Osteoblast (primary cell): ENCODE results near the gene UGGT2. TPM values are rescaled to one million over a fixed set of nuclear protein-coding genes. Genes with fewer than 3 reads are reported as not detected.

ENCODE experiments used
- DNase-seq: peaks from one replicate; pipeline ENCODE4 v3.0.0; 2011; ENCODE audit warnings: low spot score, mixed read lengths; ENCODE audit not compliant: insufficient read length; ENCODE audit errors: missing footprints
- H2AFZ ChIP-seq: 2 replicates; pipeline ENCODE4 v1.6.0; 2011; ENCODE audit warnings: mild to moderate bottlenecking, low read length
- H3K27ac ChIP-seq: 2 replicates; pipeline ENCODE4 v1.5.1; 2011; ENCODE audit warnings: mild to moderate bottlenecking, low read depth, low read length, moderate library complexity
- H3K27me3 ChIP-seq: 2 replicates; pipeline ENCODE4 v1.6.0; 2012; ENCODE audit warnings: mild to moderate bottlenecking, control low read depth, inconsistent platforms, low read length, moderate library complexity; ENCODE audit not compliant: insufficient read depth
- H3K36me3 ChIP-seq: 2 replicates; pipeline ENCODE4 v1.5.1; 2011; ENCODE audit warnings: mild to moderate bottlenecking, low read length, control low read depth, moderate library complexity; ENCODE audit not compliant: insufficient read depth
- H3K4me1 ChIP-seq: 2 replicates; pipeline ENCODE4 v1.5.1; 2011; ENCODE audit warnings: mild to moderate bottlenecking, low read length, control low read depth, moderate library complexity; ENCODE audit not compliant: insufficient read depth
- H3K4me2 ChIP-seq: 2 replicates; pipeline ENCODE4 v1.6.0; 2011; ENCODE audit warnings: mild to moderate bottlenecking, low read length; ENCODE audit not compliant: insufficient read depth
- H3K4me3 ChIP-seq: fragments of 200-600 bp; sonication (generic); 3 replicates; pipeline ENCODE4 v1.5.1; 2012; ENCODE audit warnings: mild to moderate bottlenecking, low read length, inconsistent platforms; ENCODE audit not compliant: insufficient read depth
- H3K79me2 ChIP-seq: 2 replicates; pipeline ENCODE4 v1.6.0; 2012; ENCODE audit warnings: mild to moderate bottlenecking, low read length, control low read depth, inconsistent platforms; ENCODE audit not compliant: insufficient read depth
- H3K9me3 ChIP-seq: 2 replicates; pipeline ENCODE4 v1.5.1; 2011; ENCODE audit warnings: low read depth, low read length, control low read depth
- H4K20me1 ChIP-seq: 2 replicates; pipeline ENCODE4 v1.6.0; 2012; ENCODE audit warnings: mild to moderate bottlenecking, low read length, control low read depth; ENCODE audit not compliant: insufficient read depth
- CTCF ChIP-seq: IDR thresholded peaks from 2 replicates; pipeline ENCODE4 v1.5.1; 2011; ENCODE audit warnings: mild to moderate bottlenecking, low read depth, low read length, moderate library complexity; ENCODE audit errors: extremely low read depth
- total RNA-seq: library from RNA; depleted of rRNA; stranded (reverse); fragments of >200 nt; gene quantifications from 2 replicates; pipeline ENCODE4 v1.2.3, GENCODE V29; 2012

The UGGT2 gene
- total RNA-seq, 1 donor, result 78.2 TPM

GRCh38 chr13:95809429-95809828, 243.8 kb downstream of the UGGT2 start:
- DNase-seq, result no peak
- Histone ChIP-seq H3K27me3 (no peaks in the 10 kb centered on the region), H3K9me3 (no peaks in the 10 kb centered on the region), H3K36me3 (no peaks in the 10 kb centered on the region), H3K4me2 (no peak overlapping the region), H2AFZ (no peak overlapping the region), H4K20me1 (no peaks in the 10 kb centered on the region), H3K27ac (no peak overlapping the region), H3K4me1 (no peaks in the 10 kb centered on the region), H3K79me2 (no peaks in the 10 kb centered on the region), H3K4me3 (no peak overlapping the region)
- TF ChIP-seq CTCF, result no peak

GRCh38 chr13:95805921-95806320, 247.3 kb downstream of the UGGT2 start:
- Histone ChIP-seq H3K9me3 (no peaks in the 10 kb centered on the region), H3K36me3 (no peaks in the 10 kb centered on the region), H3K27ac (no peak overlapping the region), H2AFZ (no peak overlapping the region), H3K4me3 (no peak overlapping the region), H4K20me1 (no peaks in the 10 kb centered on the region), H3K27me3 (no peaks in the 10 kb centered on the region), H3K4me1 (no peaks in the 10 kb centered on the region), H3K4me2 (no peak overlapping the region), H3K79me2 (no peaks in the 10 kb centered on the region)
- TF ChIP-seq CTCF, result no peak
- DNase-seq, result no peak

GRCh38 chr13:95801825-95802224, 251.4 kb downstream of the UGGT2 start:
- no peak overlapping the region for H3K4me3 ChIP-seq
- DNase-seq, result no peak
- H3K27ac ChIP-seq, result no peak overlapping the region
- no peaks in the 10 kb centered on the region for H3K4me1 ChIP-seq
- H3K27me3 ChIP-seq, result no peaks in the 10 kb centered on the region
- no peak overlapping the region for H2AFZ ChIP-seq
- no peaks in the 10 kb centered on the region for H3K36me3 ChIP-seq
- no peaks in the 10 kb centered on the region for H3K79me2 ChIP-seq
- TF ChIP-seq CTCF, result no peak
- no peaks in the 10 kb centered on the region for H3K9me3 ChIP-seq
- H3K4me2 ChIP-seq, result no peak overlapping the region
- no peaks in the 10 kb centered on the region for H4K20me1 ChIP-seq

- DNase-seq, result no peak
- Histone ChIP-seq H3K36me3 (no peaks in the 10 kb centered on the region), H3K27me3 (no peaks in the 10 kb centered on the region), H3K9me3 (no peaks in the 10 kb centered on the region), H3K79me2 (no peaks in the 10 kb centered on the region), H3K27ac (no peak overlapping the region), H3K4me2 (no peak overlapping the region), H4K20me1 (no peaks in the 10 kb centered on the region), H3K4me3 (no peak overlapping the region), H2AFZ (no peak overlapping the region), H3K4me1 (no peaks in the 10 kb centered on the region)
- no peak for TF ChIP-seq CTCF
These were observed 252.8 kb downstream of the UGGT2 start for GRCh38 chr13:95800436-95800835.
